Muscle layer of duodenum (tissue), 2 donors: Measurements from ENCODE around the gene TBX15.
A peak's percentile ranks its signal among the peaks of the same experiment; 100 is the strongest.

Source experiments
- H3K27ac ChIP-seq: one replicate; pipeline ENCODE4 v1.7.0; 2013; ENCODE audit warnings: mild to moderate bottlenecking, low read length
- H3K27me3 ChIP-seq: one replicate; pipeline ENCODE4 v1.7.0; 2013; ENCODE audit warnings: low read depth, mild to moderate bottlenecking, control low read depth, low read length
- H3K36me3 ChIP-seq, 2 donors: one replicate each; pipeline ENCODE4 v1.7.0; 2013; ENCODE audit warnings: low read length in 2 of 2, control low read depth in 1 of 2, mild to moderate bottlenecking in 1 of 2; ENCODE audit not compliant: insufficient read depth in 2 of 2, control insufficient read depth in 1 of 2
- H3K4me1 ChIP-seq, 2 donors: one replicate each; pipeline ENCODE4 v1.7.0; 2013; ENCODE audit warnings: low read length in 2 of 2, mild to moderate bottlenecking in 2 of 2, control low read depth in 1 of 2, moderate library complexity in 1 of 2; ENCODE audit not compliant: insufficient read depth in 2 of 2, control insufficient read depth in 1 of 2
- H3K4me3 ChIP-seq, 2 donors: one replicate each; pipeline ENCODE4 v1.7.0; 2013; ENCODE audit warnings: low read length in 2 of 2, low read depth in 1 of 2, mild to moderate bottlenecking in 1 of 2
- H3K9me3 ChIP-seq, 2 donors: one replicate each; pipeline ENCODE4 v1.7.0; 2013; ENCODE audit warnings: low read length in 2 of 2, control low read depth in 1 of 2, mild to moderate bottlenecking in 1 of 2; ENCODE audit not compliant: control insufficient read depth in 1 of 2
- donor health status: healthy.

The TBX15 gene

DNA sequence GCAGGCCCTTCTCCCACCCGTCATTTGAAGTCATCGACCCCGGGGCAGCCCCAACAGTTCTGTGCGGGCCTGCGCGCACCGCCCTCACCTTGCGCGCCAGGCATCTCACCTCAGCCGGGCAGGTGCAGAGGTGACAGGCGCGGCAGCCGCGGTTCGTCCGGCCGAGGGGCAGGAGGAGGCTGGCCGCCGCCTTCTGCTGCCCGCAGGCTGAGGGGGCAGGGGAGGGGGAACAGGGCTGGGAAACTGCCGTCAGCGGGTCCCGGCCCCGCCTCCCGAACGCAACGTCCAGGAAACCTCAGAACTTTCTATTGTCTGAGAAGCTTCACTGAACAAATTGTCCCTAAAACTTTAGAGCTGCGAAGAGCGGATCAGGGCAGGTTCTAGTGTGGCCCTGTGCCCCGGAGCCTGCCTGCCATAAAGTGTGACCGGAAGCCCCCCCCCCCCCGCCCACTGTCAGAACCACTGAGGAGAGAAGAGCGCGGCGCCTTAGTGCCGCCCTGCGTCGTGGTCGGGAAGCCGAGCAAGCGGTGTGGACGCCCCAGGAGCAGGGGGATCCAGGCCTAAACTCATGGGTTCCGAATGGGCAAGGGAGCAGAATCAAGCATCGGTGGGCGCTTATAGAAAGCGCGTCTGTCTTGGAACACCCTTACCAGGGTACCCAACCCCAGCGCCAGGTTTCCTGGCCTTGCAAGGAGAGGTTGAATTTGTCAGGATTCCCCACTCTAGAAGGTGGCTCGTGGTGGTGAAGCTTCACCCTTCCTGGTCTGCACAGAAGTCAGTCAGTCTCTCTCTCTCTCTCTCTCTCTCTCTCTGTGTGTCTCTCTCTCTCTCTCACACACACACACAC is 13.3 kb upstream of the TBX15 start:
- peaks cover 0 to 14% of the 10 kb centered on the region in 2 donors for H3K4me1 ChIP-seq
- peak overlapping the region; percentile 30 to 35 for H3K4me3 ChIP-seq
- H3K27ac ChIP-seq, result no peak overlapping the region
- H3K9me3 ChIP-seq, result peaks cover 0 to 3% of the 10 kb centered on the region in 2 donors
- H3K27me3 ChIP-seq, result peaks cover 93% of the 10 kb centered on the region
- no peaks in the 10 kb centered on the region for H3K36me3 ChIP-seq

DNA sequence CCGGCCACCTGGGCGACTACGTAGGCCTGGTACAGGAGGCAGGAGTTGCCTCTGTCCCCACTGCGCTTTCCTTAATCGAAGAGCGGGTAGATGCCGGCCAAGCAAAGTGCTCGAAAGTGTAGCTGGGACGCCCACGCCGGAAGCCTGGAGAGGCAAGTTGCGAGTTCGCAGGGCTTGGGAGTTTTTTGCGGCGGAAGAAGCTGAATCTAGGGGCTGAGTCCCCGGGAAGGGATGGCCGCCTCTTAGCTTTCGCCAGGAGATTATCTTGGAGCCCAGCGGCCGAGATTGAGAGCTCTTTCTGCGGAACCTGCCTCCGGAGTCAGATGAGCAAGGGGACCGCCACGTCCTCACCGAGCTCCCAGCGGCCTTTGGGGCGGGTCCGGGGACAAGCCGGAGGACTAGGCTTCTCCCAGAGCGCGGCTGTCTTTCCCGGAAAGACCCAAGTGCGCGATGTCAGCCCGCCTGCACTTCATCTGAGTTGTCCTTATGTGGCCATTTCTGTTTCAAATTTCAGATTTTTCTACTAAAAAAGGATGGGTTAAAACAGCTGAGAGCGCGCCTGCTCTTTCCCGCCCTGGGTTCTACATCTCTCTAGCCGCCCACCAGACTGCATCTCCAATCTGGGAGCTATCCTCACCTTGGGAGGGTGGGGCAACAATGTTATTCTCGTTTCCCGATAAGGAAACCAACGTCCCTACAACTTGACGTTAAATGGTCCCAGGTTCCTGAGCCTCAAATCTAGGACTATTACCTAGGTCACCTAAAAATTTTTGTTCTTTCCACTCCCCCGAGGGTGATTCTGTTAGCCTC is 12.4 kb upstream of the TBX15 start:
- Histone ChIP-seq H3K4me3 (peak overlapping the region; percentile 30 to 35), H3K27me3 (peaks cover 92% of the 10 kb centered on the region), H3K9me3 (peaks cover 0 to 3% of the 10 kb centered on the region in 2 donors), H3K27ac (no peak overlapping the region), H3K4me1 (peaks cover 0 to 12% of the 10 kb centered on the region in 2 donors), H3K36me3 (no peaks in the 10 kb centered on the region)

- H3K27me3 ChIP-seq, result peaks cover 92% of the 10 kb centered on the region
- no peak overlapping the region for H3K27ac ChIP-seq
- H3K4me1 ChIP-seq, result peaks cover 0 to 12% of the 10 kb centered on the region in 2 donors
- H3K36me3 ChIP-seq, result no peaks in the 10 kb centered on the region
- H3K9me3 ChIP-seq, result peaks cover 0 to 3% of the 10 kb centered on the region in 2 donors
- no peak overlapping the region for H3K4me3 ChIP-seq
These were observed 11.4 kb upstream of the TBX15 start for GRCh38 chr1:118999348-119000071.

DNA sequence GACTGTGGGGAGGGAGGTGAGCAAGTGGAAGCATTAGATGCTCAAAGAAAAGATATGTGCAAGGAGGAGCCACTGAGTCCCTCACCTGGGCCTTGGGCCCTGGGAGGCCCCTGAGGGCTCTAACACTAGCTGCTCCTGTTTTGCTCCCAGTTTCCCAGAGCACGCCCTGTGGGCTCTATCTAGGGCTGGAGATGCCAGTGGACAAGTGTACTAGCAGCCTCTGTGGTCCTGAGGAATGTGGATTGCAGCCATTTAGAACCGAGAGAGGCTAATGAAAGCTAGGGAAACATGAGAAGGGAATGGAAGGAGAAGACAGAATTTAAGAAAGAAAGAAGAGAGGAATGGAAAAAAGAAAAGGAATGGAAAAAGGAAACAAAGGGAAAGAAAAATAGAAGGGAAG is 10.0 kb upstream of the TBX15 start:
- H3K27ac ChIP-seq, result no peak overlapping the region
- no peaks in the 10 kb centered on the region for H3K9me3 ChIP-seq
- peaks cover 92% of the 10 kb centered on the region for H3K27me3 ChIP-seq
- no peaks in the 10 kb centered on the region for H3K36me3 ChIP-seq
- H3K4me1 ChIP-seq, result peaks cover 0 to 12% of the 10 kb centered on the region in 2 donors
- H3K4me3 ChIP-seq, result no peak overlapping the region

DNA sequence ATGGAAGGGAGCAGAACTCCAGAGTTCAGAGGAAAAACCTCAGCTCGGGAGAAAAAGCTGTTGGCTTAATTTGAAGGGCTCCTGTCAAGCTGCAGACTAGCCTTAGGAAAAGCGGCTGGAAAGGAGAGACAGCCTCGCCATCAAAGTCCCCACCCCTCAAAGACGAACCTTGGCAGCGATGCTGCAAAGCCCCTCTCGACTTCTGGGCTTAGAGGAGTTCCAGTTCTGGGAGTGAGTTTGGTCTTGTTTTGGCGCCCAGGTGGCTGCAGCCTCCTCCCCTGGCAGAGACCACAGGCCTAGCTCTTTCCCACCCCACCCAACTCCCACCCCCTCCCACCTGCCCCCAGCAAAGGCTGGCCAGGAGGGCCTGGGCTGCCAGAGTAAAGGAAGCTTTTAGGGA is 9.1 kb upstream of the TBX15 start:
- H3K27me3 ChIP-seq, result peaks cover 92% of the 10 kb centered on the region
- no peaks in the 10 kb centered on the region for H3K36me3 ChIP-seq
- H3K27ac ChIP-seq, result no peak overlapping the region
- no peak overlapping the region for H3K4me3 ChIP-seq
- no peaks in the 10 kb centered on the region for H3K9me3 ChIP-seq
- H3K4me1 ChIP-seq, result peaks cover 0 to 12% of the 10 kb centered on the region in 2 donors

GRCh38 chr1:118995312-118996016 is 7.3 kb upstream of the TBX15 start:
- no peaks in the 10 kb centered on the region for H3K36me3 ChIP-seq
- no peak overlapping the region for H3K4me3 ChIP-seq
- peaks cover 0 to 4% of the 10 kb centered on the region in 2 donors for H3K4me1 ChIP-seq
- H3K27me3 ChIP-seq, result peaks cover 95% of the 10 kb centered on the region
- H3K27ac ChIP-seq, result no peak overlapping the region
- H3K9me3 ChIP-seq, result peaks cover 0 to 8% of the 10 kb centered on the region in 2 donors

DNA sequence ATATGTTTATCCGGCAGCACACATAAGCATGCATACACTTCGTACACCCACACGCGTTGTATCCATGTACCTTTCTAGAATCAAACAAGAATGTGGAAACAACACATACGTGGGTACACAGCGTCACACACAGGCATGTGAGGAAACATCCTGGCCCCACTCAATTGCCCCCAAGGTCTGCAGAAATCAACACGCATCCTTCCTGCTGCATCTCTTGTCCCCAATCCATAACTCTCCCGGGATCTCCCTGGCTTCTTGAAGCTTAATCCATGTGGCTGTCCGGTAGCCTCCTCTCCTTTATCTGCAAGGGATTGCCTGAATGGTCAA is 5.5 kb upstream of the TBX15 start:
- H3K27me3 ChIP-seq, result peaks cover 95% of the 10 kb centered on the region
- H3K36me3 ChIP-seq, result no peaks in the 10 kb centered on the region
- peaks cover 0 to 8% of the 10 kb centered on the region in 2 donors for H3K9me3 ChIP-seq

GRCh38 chr1:118992868-118993699 is 4.9 kb upstream of the TBX15 start:
- H3K27me3 ChIP-seq, result peaks cover 96% of the 10 kb centered on the region
- H3K9me3 ChIP-seq, result peaks cover 0 to 8% of the 10 kb centered on the region in 2 donors
- H3K4me1 ChIP-seq, result peaks cover 0 to 6% of the 10 kb centered on the region in 2 donors
- H3K27ac ChIP-seq, result no peak overlapping the region
- peak overlapping the region in 1 of 2 donors; percentile 7 for H3K4me3 ChIP-seq
- H3K36me3 ChIP-seq, result no peaks in the 10 kb centered on the region

More for the DNA sequence above, 5.5 kb upstream of the TBX15 start:
- Histone ChIP-seq H3K4me1 (no peaks in the 10 kb centered on the region), H3K27ac (no peak overlapping the region), H3K4me3 (no peak overlapping the region)

- no peak overlapping the region for H3K27ac ChIP-seq
- H3K36me3 ChIP-seq, result no peaks in the 10 kb centered on the region
- H3K9me3 ChIP-seq, result peaks cover 0 to 8% of the 10 kb centered on the region in 2 donors
- peak overlapping the region in 1 of 2 donors; percentile 7 for H3K4me3 ChIP-seq
- peaks cover 0 to 13% of the 10 kb centered on the region in 2 donors for H3K4me1 ChIP-seq
- H3K27me3 ChIP-seq, result peaks cover 96% of the 10 kb centered on the region
These were observed 4.2 kb upstream of the TBX15 start for GRCh38 chr1:118992237-118992825.

GRCh38 chr1:118991448-118991847 is 3.3 kb upstream of the TBX15 start:
- Histone ChIP-seq H3K27ac (no peak overlapping the region), H3K4me3 (no peak overlapping the region), H3K36me3 (no peaks in the 10 kb centered on the region), H3K9me3 (peaks cover 0 to 8% of the 10 kb centered on the region in 2 donors), H3K27me3 (peaks cover 96% of the 10 kb centered on the region), H3K4me1 (peaks cover 0 to 22% of the 10 kb centered on the region in 2 donors)
